A549 (cell line): ENCODE measurements around the gene MBD3.

Experiments
- CBX2 ChIP-seq: fragments of 200-600 bp; sonication (generic); IDR thresholded peaks from 2 replicates; pipeline ENCODE4 v1.6.1; 2016; ENCODE audit warnings: low read depth, mild to moderate bottlenecking, borderline replicate concordance
- EP300 ChIP-seq, 2 experiments: fragments of >200 bp; sonication (Bioruptor Twin); formaldehyde crosslinking; IDR thresholded peaks; 2 replicates in 1 of 2; 3 replicates in 1 of 2; pipeline ENCODE4 v1.6.1; 2016 to 2017

GRCh38 chr19:1632462-1633268 lies 40.0 kb upstream of the MBD3 start:
- TF ChIP-seq EP300 (IDR thresholded peaks at IDR 0.05), result no peak
- TF ChIP-seq CBX2, result no peak
